K562 (cell line): ENCODE data around the gene PRM3. TPM values are rescaled to one million over a fixed set of nuclear protein-coding genes. Genes with fewer than 3 reads are reported as not detected.
A peak's percentile ranks its signal among the peaks of the same experiment; 100 is the strongest.

Experiments used
- ATAC-seq: fragments of 200-7000 bp; cut with Tn5 transposase; 3 replicates; pipeline ENCODE4 v1.9.1; 2020; ENCODE audit warnings: moderate library complexity
- BruUV-seq: library from RNA; stranded (reverse); fragments of 400-500 nt; replicated peaks from 2 replicates; lab custom pipeline; 2021; lab: Mats Ljungman, UMichigan
- CTCF ChIA-PET: fragments of 300-600 bp; formaldehyde crosslinking; extraction: SDS; loops from one replicate; lab custom pipeline; 2021; ENCODE audit warnings: low intra/inter-chr PET ratio; lab: Yijun Ruan, JAX
- POLR2A ChIA-PET: fragments of 300-600, 350-650 bp; sonication (Branson Sonifier 250); formaldehyde crosslinking; extraction: SDS; loops from one replicate; lab custom pipeline; 2021; ENCODE audit warnings: antibody characterized with exemption, inconsistent platforms; lab: Yijun Ruan, JAX
- DNase-seq, 4 experiments: peaks; one replicate each; pipeline versions ENCODE4 v3.0.0 to v3.0.0-alpha.2; 2011 to 2018; ENCODE audit warnings: low spot score in 3 of 4, mixed read lengths in 3 of 4; ENCODE audit errors: extremely low read depth in 1 of 4
- FAIRE-seq: peaks from 2 replicates; lab custom pipeline; 2011; peaks lifted over from hg19 to GRCh38; lab: Jason Lieb, UNC
- H2AFZ ChIP-seq: 2 replicates; pipeline ENCODE4 v1.6.0; 2011; ENCODE audit warnings: low read depth, low read length, control low read depth, inconsistent platforms
- H3K27ac ChIP-seq: fragments of 200-600 bp; 3 replicates; pipeline ENCODE4 v1.8.0; 2011; ENCODE audit warnings: low read depth, mild to moderate bottlenecking, control low read depth, inconsistent platforms, low read length, moderate library complexity, mixed read lengths; ENCODE audit errors: extremely low read depth
- H3K27me3 ChIP-seq, 2 experiments: fragments of 300-600 bp in 1 of 2; 2 replicates in 1 of 2; 3 replicates in 1 of 2; pipeline versions ENCODE4 v1.6.0 to v1.8.0; 2011; ENCODE audit warnings: inconsistent platforms in 2 of 2, low read length in 2 of 2, mild to moderate bottlenecking in 1 of 2, mixed read lengths in 1 of 2, moderate library complexity in 1 of 2; ENCODE audit not compliant: control insufficient read depth in 2 of 2, insufficient read depth in 2 of 2
- H3K36me3 ChIP-seq: fragments of 300-600 bp; 3 replicates; pipeline ENCODE4 v1.8.0; 2011; ENCODE audit warnings: mild to moderate bottlenecking, low read length, inconsistent platforms; ENCODE audit not compliant: control insufficient read depth, insufficient read depth
- H3K4me1 ChIP-seq, 2 experiments: fragments of 200-600 bp in 1 of 2; replicated peaks in 1 of 2; 2 replicates in 1 of 2; 3 replicates in 1 of 2; pipeline versions ENCODE4 v1.5.1 to v1.8.0; 2011; ENCODE audit warnings: inconsistent platforms in 2 of 2, low read length in 2 of 2, mild to moderate bottlenecking in 1 of 2, mixed read lengths in 1 of 2, moderate library complexity in 1 of 2; ENCODE audit not compliant: control insufficient read depth in 2 of 2, insufficient read depth in 2 of 2
- H3K4me2 ChIP-seq: 2 replicates; pipeline ENCODE4 v1.6.1; 2011; ENCODE audit warnings: low read length, control low read depth, inconsistent platforms, mixed read lengths; ENCODE audit not compliant: insufficient read depth
- H3K4me3 ChIP-seq: fragments of 200-600 bp; sonication (generic), shearing (Covaris generic); 2 replicates; pipeline ENCODE4 v1.5.1; 2016; ENCODE audit warnings: control low read depth, inconsistent platforms
- H3K79me2 ChIP-seq: fragments of 200-600 bp; 3 replicates; pipeline ENCODE4 v1.8.0; 2011; ENCODE audit warnings: low read length, inconsistent platforms; ENCODE audit not compliant: control insufficient read depth, insufficient read depth
- H3K9ac ChIP-seq, 2 experiments: 2 replicates each; pipeline versions ENCODE4 v1.6.0 to v1.6.1; 2011; ENCODE audit warnings: low read depth in 2 of 2, low read length in 2 of 2, control low read depth in 1 of 2, inconsistent platforms in 1 of 2, mild to moderate bottlenecking in 1 of 2, mixed read lengths in 1 of 2; ENCODE audit not compliant: insufficient read depth in 1 of 2
- H3K9me1 ChIP-seq: one replicate; pipeline ENCODE4 v1.6.0; 2011; ENCODE audit warnings: inconsistent platforms, mild to moderate bottlenecking, low read length, moderate library complexity; ENCODE audit not compliant: control insufficient read depth, insufficient read depth
- H3K9me3 ChIP-seq: replicated peaks from 2 replicates; pipeline ENCODE4 v1.5.1; 2011; ENCODE audit warnings: low read depth, low read length, inconsistent platforms; ENCODE audit not compliant: control insufficient read depth, insufficient read depth
- H4K20me1 ChIP-seq: replicated peaks from 2 replicates; pipeline ENCODE4 v1.6.1; 2011; ENCODE audit warnings: low read length, inconsistent platforms, mixed read lengths; ENCODE audit not compliant: control insufficient read depth, insufficient read depth
- ATF7 ChIP-seq: fragments of 450-650 bp; IDR thresholded peaks from 2 replicates; pipeline ENCODE4 v1.7.1; 2014; ENCODE audit warnings: mild to moderate bottlenecking, moderate library complexity
- HDAC1 ChIP-seq, 2 experiments: fragments of 450-650 bp; IDR thresholded peaks; 2 replicates each; pipeline ENCODE4 v1.6.1; 2016 to 2017; ENCODE audit warnings: inconsistent platforms in 1 of 2, mild to moderate bottlenecking in 1 of 2, moderate library complexity in 1 of 2
- JUND ChIP-seq, 2 experiments: IDR thresholded peaks; 2 replicates in 1 of 2; 3 replicates in 1 of 2; pipeline ENCODE4 v1.6.1; 2011; ENCODE audit warnings: borderline replicate concordance in 2 of 2, low read depth in 2 of 2, low read length in 2 of 2, improper control_type of control experiment in 1 of 2, missing biosample characterization in 1 of 2, missing genetic modification characterization in 1 of 2, missing genetic modification reagents in 1 of 2
- KDM1A ChIP-seq, 2 experiments: fragments of 450-650 bp; IDR thresholded peaks; 2 replicates each; pipeline ENCODE4 v1.6.1; 2016; ENCODE audit warnings: mild to moderate bottlenecking in 2 of 2
- MYC ChIP-seq, 2 experiments: fragments of 250-450 bp in 1 of 2; sonication (Bioruptor Pico) in 1 of 2; IDR thresholded peaks; 2 replicates each; pipeline versions ENCODE4 v1.5.1 to v1.6.1; 2012 to 2021; ENCODE audit warnings: low read depth in 2 of 2, borderline replicate concordance in 1 of 2, improper control_type of control experiment in 1 of 2, low read length in 1 of 2, mild to moderate bottlenecking in 1 of 2, moderate library complexity in 1 of 2
- STAT5A ChIP-seq: IDR thresholded peaks from 2 replicates; pipeline ENCODE4 v1.6.1; 2012; ENCODE audit warnings: low read length, inconsistent platforms, borderline replicate concordance
- WGBS: fragments of 100-300 bp; shearing (Covaris generic); methylation state at CpG from one replicate; pipeline ENCODE4 v1.1.6; 2016; ENCODE audit warnings: low coverage, mixed read lengths; ENCODE audit not compliant: insufficient coverage; ENCODE audit errors: missing lambda C conversion rate; 5-methylcytosine and 5-hydroxymethylcytosine counted together
- in situ Hi-C: fragments of 300-500 bp; cut with MboI; formaldehyde crosslinking; loops from 4 replicates; pipeline ENCODE4 v1.15.0; 2018; ENCODE audit warnings: inconsistent platforms, mixed read lengths
- intact Hi-C: fragments of 100-400 bp; cut with micrococcal nuclease; formaldehyde crosslinking; loops from 2 replicates; pipeline ENCODE4 v1.14.2; 2022
- polyA plus RNA-seq, 8 experiments: library from polyadenylated mRNA; depleted of rRNA in 4 of 8; stranded (reverse) in 5 of 8; unstranded in 3 of 8; fragments of >200 nt; fragmentation: Nextera tagmentation in 2 of 8; fragmentation: Illumina TruSeq in 1 of 8; extraction: Ambion mirVana in 2 of 8; extraction: Trizol in 1 of 8; gene quantifications; 2 replicates each; pipeline versions ENCODE4 v1.2.1 to v1.2.3, GENCODE V29; 2011 to 2014; ENCODE audit warnings: inconsistent platforms in 1 of 8, missing spikeins in 1 of 8
- total RNA-seq, 7 experiments: library from RNA; depleted of rRNA in 6 of 7; stranded (reverse); fragments of >200 nt in 6 of 7; fragmentation: Illumina TruSeq in 2 of 7; extraction: Trizol in 2 of 7; gene quantifications; 2 replicates each; pipeline versions ENCODE4 v1.2.1 to v1.2.3, GENCODE V29; 2011 to 2021; ENCODE audit warnings: low replicate concordance in 1 of 7
- TF ChIP-seq, protein P1 (sequence below), 2 experiments: fragments of 450-650 bp; formaldehyde crosslinking in 1 of 2; IDR thresholded peaks; 2 replicates each; pipeline versions ENCODE4 v1.4.0 to v1.6.1; 2014 to 2020; ENCODE audit warnings: mild to moderate bottlenecking in 2 of 2, borderline replicate concordance in 1 of 2, low read depth in 1 of 2
- TF ChIP-seq, protein P2 (sequence below): fragments of 450-650 bp; formaldehyde crosslinking; conservative IDR thresholded peaks from 2 replicates; pipeline ENCODE4 v1.4.0; 2022; ENCODE audit warnings: mild to moderate bottlenecking, missing genetic modification characterization

Gene PRM3
- total and polyA plus RNA-seq, 9 of the 15 experiments (the other 6 are each of a cell fraction or from before 2014, with no cell fraction given), result not detected

GRCh38 chr16:11251525-11252481 is 21.6 kb downstream of the PRM3 start:
- H3K9ac ChIP-seq, result peak overlapping the region in 1 of 2 experiments; percentile 63; a peak in 1 of 4 replicates
- H3K4me1 ChIP-seq, result peaks cover 31 to 45% of the 10 kb centered on the region in 2 experiments; a peak in 4 of 5 replicates
- in situ Hi-C loops (no loop called here), intact Hi-C loops (loop anchor here (10.0 kb wide), 2 partner anchors 47 to 117 kb away; no protein-coding TSS in a partner anchor)
- CTCF ChIA-PET, result no interaction called here
- DNase-seq (peak in 1 of 4 experiments; percentile 66), ATAC-seq (no peak), FAIRE-seq (peak; percentile 70)
- WGBS, result 57% methylated on average over 13 of the region's 18 CpGs
- H3K9me1 ChIP-seq, result no peaks in the 10 kb centered on the region
- POLR2A ChIA-PET, result interaction anchor here (0.5 to 2.1 kb wide), 24 partner anchors 9 to 546 kb away, joined by 3 to 9 read pairs (median 4); no protein-coding TSS in a partner anchor
- BruUV-seq, result no TSS peak
- H2AFZ ChIP-seq, result no peak overlapping the region
- H3K4me3 ChIP-seq, result no peak overlapping the region
- peak overlapping the region; percentile 37; the same call in 1 of the 3 replicates for H3K27ac ChIP-seq
- H3K79me2 ChIP-seq, result peaks cover 33% of the 10 kb centered on the region
- H3K27me3 ChIP-seq, result no peaks in the 10 kb centered on the region
- peaks cover 25% of the 10 kb centered on the region; the same call in 1 of the 3 replicates for H3K36me3 ChIP-seq
- H4K20me1 ChIP-seq, result no peaks in the 10 kb centered on the region; the same call in 1 of the 2 replicates
- H3K4me2 ChIP-seq, result peak overlapping the region; percentile 35; the same call in 1 of the 2 replicates
- H3K9me3 ChIP-seq, result no peaks in the 10 kb centered on the region
- peak; percentile 27 to 61; a peak in 3 of 4 replicates for TF ChIP-seq KDM1A (IDR thresholded peaks at IDR 0.05)
- TF ChIP-seq, protein P1, sequence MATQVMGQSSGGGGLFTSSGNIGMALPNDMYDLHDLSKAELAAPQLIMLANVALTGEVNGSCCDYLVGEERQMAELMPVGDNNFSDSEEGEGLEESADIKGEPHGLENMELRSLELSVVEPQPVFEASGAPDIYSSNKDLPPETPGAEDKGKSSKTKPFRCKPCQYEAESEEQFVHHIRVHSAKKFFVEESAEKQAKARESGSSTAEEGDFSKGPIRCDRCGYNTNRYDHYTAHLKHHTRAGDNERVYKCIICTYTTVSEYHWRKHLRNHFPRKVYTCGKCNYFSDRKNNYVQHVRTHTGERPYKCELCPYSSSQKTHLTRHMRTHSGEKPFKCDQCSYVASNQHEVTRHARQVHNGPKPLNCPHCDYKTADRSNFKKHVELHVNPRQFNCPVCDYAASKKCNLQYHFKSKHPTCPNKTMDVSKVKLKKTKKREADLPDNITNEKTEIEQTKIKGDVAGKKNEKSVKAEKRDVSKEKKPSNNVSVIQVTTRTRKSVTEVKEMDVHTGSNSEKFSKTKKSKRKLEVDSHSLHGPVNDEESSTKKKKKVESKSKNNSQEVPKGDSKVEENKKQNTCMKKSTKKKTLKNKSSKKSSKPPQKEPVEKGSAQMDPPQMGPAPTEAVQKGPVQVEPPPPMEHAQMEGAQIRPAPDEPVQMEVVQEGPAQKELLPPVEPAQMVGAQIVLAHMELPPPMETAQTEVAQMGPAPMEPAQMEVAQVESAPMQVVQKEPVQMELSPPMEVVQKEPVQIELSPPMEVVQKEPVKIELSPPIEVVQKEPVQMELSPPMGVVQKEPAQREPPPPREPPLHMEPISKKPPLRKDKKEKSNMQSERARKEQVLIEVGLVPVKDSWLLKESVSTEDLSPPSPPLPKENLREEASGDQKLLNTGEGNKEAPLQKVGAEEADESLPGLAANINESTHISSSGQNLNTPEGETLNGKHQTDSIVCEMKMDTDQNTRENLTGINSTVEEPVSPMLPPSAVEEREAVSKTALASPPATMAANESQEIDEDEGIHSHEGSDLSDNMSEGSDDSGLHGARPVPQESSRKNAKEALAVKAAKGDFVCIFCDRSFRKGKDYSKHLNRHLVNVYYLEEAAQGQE (IDR thresholded peaks at IDR 0.05; ENCODE audit: borderline replicate concordance), result no peak; the same call in 1 of the 2 replicates
- TF ChIP-seq, protein P1 (CRISPR knock-in tag; IDR thresholded peaks at IDR 0.05; ENCODE audit: low read depth), result no peak
- TF ChIP-seq JUND (IDR thresholded peaks at IDR 0.05; ENCODE audit: borderline replicate concordance, low read depth, low read length), result peak; percentile 64; the same call in 1 of the 2 replicates
- TF ChIP-seq JUND (tag; IDR thresholded peaks at IDR 0.05; ENCODE audit: borderline replicate concordance, low read depth, low read length), result peak; percentile 46; the same call in 1 of the 3 replicates
- TF ChIP-seq STAT5A, result no peak
- TF ChIP-seq MYC (IDR thresholded peaks at IDR 0.05; ENCODE audit: low read depth, low read length), result peak; percentile 78
- TF ChIP-seq MYC (CRISPR knock-in tag; IDR thresholded peaks at IDR 0.05; ENCODE audit: borderline replicate concordance, low read depth), result no peak
- TF ChIP-seq, protein P2, sequence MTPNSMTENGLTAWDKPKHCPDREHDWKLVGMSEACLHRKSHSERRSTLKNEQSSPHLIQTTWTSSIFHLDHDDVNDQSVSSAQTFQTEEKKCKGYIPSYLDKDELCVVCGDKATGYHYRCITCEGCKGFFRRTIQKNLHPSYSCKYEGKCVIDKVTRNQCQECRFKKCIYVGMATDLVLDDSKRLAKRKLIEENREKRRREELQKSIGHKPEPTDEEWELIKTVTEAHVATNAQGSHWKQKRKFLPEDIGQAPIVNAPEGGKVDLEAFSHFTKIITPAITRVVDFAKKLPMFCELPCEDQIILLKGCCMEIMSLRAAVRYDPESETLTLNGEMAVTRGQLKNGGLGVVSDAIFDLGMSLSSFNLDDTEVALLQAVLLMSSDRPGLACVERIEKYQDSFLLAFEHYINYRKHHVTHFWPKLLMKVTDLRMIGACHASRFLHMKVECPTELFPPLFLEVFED, result 0 out of 2 replicates have a peak, but pooled peaks have one; percentile 11
- TF ChIP-seq ATF7, result peak; percentile 59
- peak in 1 of 2 experiments; percentile 65; a peak in 2 of 4 replicates for TF ChIP-seq HDAC1 (IDR thresholded peaks at IDR 0.05)
